Activated naive CD8-positive, alpha-beta T cell treated with anti-CD3 and anti-CD28 coated beads, Interleukin-2, amount 10 ng/mL, durations not matched to agents 7 days and 5 days (primary cell): Measurements from ENCODE around the gene SLFN12. TPM values are rescaled to one million over a fixed set of nuclear protein-coding genes. Genes with fewer than 3 reads are reported as not detected.
"Not testable (repeated sequence)": the region's sequence is repeated elsewhere in the genome, so short reads cannot be mapped to it uniquely, and the experiment has no call there.

Source experiments
- ATAC-seq: fragments of 150-1000 bp; cut with Tn5 transposase; one replicate; pipeline ENCODE4 v1.10.0; 2021; ENCODE audit warnings: low read depth, moderate library complexity
- POLR2A ChIA-PET: fragments of 350-600 bp; sonication (Branson Sonifier 250); formaldehyde crosslinking; loops from one replicate; lab custom pipeline; 2021; ENCODE audit warnings: antibody characterized with exemption; lab: Charles Lee
- DNase-seq: peaks from one replicate; pipeline ENCODE4 v3.0.0; 2021
- H3K27ac Mint-ChIP-seq: one replicate; pipeline ENCODE4 v1.8.0; 2022; ENCODE audit warnings: mild to moderate bottlenecking, mixed read lengths
- H3K27me3 Mint-ChIP-seq: one replicate; pipeline ENCODE4 v1.8.0; 2022; ENCODE audit warnings: mild to moderate bottlenecking, moderate library complexity, mixed read lengths
- H3K36me3 Mint-ChIP-seq: one replicate; pipeline ENCODE4 v1.8.0; 2021; ENCODE audit warnings: mild to moderate bottlenecking, mixed read lengths
- H3K4me1 Mint-ChIP-seq: one replicate; pipeline ENCODE4 v1.8.0; 2021; ENCODE audit warnings: mixed read lengths
- H3K4me3 Mint-ChIP-seq: one replicate; pipeline ENCODE4 v1.8.0; 2022; ENCODE audit warnings: mild to moderate bottlenecking, moderate library complexity, mixed read lengths
- H3K9me3 Mint-ChIP-seq: one replicate; pipeline ENCODE4 v1.8.0; 2021; ENCODE audit warnings: mixed read lengths
- total RNA-seq, 2 experiments: library from RNA; stranded (reverse); gene quantifications; one replicate each; pipeline ENCODE4 v1.2.3, GENCODE V29; 2021

The SLFN12 gene
- total RNA-seq, 2 experiments from 2014 or later = 19.8 to 21.9 TPM

DNA sequence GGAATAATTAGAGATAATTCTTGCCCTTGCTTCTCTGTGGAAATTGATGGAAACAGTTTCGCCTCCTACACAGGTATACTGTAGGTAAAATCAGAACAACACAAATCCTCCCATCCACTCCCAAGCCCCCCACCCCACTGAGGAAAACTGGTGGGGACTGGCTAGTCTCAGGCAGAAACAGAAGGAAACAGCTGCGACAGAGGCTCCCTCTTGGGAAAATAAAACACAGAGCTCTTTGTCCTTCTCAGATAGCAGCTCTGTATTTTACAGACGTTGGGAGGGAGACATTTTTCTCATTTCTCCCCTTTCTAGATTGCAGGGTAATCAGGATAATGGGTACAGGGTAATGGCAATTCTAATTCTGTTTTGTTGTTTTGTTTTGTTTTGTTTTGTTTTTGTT, 15.2 kb upstream of the SLFN12 start:
- Mint-ChIP-seq H3K9me3 (no peaks in the 10 kb centered on the region), H3K36me3 (peaks cover 53% of the 10 kb centered on the region), H3K27me3 (no peaks in the 10 kb centered on the region), H3K4me1 (peaks cover 13% of the 10 kb centered on the region), H3K4me3 (peak overlapping the region; percentile 51), H3K27ac (peak overlapping the region; percentile 25)
- POLR2A ChIA-PET = interaction anchor here (0.9 to 1.8 kb wide), 5 partner anchors 9 to 43 kb away, joined by 3 to 5 read pairs (median 3); no protein-coding TSS in a partner anchor
- ATAC-seq = no peak
- no peak for DNase-seq

DNA sequence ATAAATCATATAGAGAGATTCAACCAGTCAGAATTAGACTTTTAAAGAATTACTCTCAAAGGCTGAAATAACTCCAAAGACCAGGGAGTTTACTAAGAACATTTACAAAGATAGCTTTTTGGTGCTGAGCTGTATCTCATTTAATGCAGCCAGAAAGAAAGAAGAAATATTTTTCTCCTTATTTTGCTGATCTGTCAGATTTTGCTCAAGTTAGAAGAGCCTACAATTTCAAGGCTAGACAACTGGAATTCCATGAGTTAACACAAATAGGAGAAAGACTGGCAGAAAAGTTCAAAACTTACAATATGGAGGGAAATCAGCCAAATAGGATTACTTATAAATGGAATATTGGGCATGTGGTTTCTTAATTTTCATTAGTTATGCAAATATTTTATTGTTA, 6.1 kb upstream of the SLFN12 start:
- no peaks in the 10 kb centered on the region for H3K27me3 Mint-ChIP-seq
- peaks cover 27% of the 10 kb centered on the region for H3K36me3 Mint-ChIP-seq
- no peak for ATAC-seq
- DNase-seq = no peak
- peaks cover 9% of the 10 kb centered on the region for H3K4me1 Mint-ChIP-seq
- H3K9me3 Mint-ChIP-seq = no peaks in the 10 kb centered on the region
- H3K27ac Mint-ChIP-seq = no peak overlapping the region
- POLR2A ChIA-PET = interaction anchor here (0.7 kb wide), 1 partner anchor 205 kb away, joined by 4 read pairs; no protein-coding TSS in a partner anchor
- no peak overlapping the region for H3K4me3 Mint-ChIP-seq

GRCh38 chr17:35433075-35433894, 985 bp upstream of the SLFN12 start:
- POLR2A ChIA-PET = interaction anchor here (0.7 to 1.7 kb wide), 5 partner anchors 15 to 190 kb away, joined by 3 to 6 read pairs (median 4); partner anchors contain the start of genes SLFN11, SLFN13 and SLFN5
- H3K36me3 Mint-ChIP-seq = peaks cover 18% of the 10 kb centered on the region
- peak overlapping the region; percentile 89 for H3K4me3 Mint-ChIP-seq
- peaks cover 42% of the 10 kb centered on the region for H3K4me1 Mint-ChIP-seq
- no peaks in the 10 kb centered on the region for H3K27me3 Mint-ChIP-seq
- no peaks in the 10 kb centered on the region for H3K9me3 Mint-ChIP-seq
- H3K27ac Mint-ChIP-seq = peak overlapping the region; percentile 84
- DNase-seq (peak; percentile 46), ATAC-seq (peak; percentile 80)

GRCh38 chr17:35429702-35430101, 2.6 kb downstream of the SLFN12 start:
- Mint-ChIP-seq H3K36me3 (peaks cover 37% of the 10 kb centered on the region), H3K4me3 (no peak overlapping the region), H3K27ac (no peak overlapping the region), H3K9me3 (no peaks in the 10 kb centered on the region), H3K27me3 (no peaks in the 10 kb centered on the region), H3K4me1 (peaks cover 53% of the 10 kb centered on the region)
- no peak for DNase-seq
- POLR2A ChIA-PET = interaction anchor here (2.1 kb wide), 1 partner anchor 117 kb away, joined by 4 read pairs; no protein-coding TSS in a partner anchor
- ATAC-seq = no peak

DNA sequence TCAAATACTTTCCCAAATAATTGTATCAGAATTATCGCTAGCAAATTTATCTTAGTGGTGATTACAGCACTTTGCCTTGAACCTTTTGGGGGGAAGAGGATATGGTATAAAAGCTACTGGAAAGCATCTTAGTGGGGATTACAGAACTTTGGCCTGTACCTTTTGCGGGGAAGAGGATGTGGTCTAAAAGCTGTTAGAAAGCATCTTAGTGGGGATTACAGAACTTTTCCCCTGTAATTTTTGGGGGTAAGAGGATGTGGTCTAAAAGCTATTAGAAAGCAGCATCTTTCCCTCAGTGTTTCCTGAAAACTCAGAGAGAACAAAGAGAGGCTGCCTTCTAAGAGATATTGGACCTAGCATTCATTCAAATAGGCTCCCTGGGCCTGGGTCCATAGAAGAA, 4.1 kb downstream of the SLFN12 start:
- H3K4me1 Mint-ChIP-seq = peaks cover 44% of the 10 kb centered on the region
- no peaks in the 10 kb centered on the region for H3K9me3 Mint-ChIP-seq
- DNase-seq (no peak), ATAC-seq (peak; percentile 14)
- peak overlapping the region; percentile 47 for H3K27ac Mint-ChIP-seq
- POLR2A ChIA-PET = interaction anchor here (0.6 to 1.7 kb wide), 3 partner anchors 55 to 259 kb away, joined by 3 to 9 read pairs (median 3); partner anchors contain the start of gene SLFN11
- no peaks in the 10 kb centered on the region for H3K27me3 Mint-ChIP-seq
- H3K36me3 Mint-ChIP-seq = peaks cover 44% of the 10 kb centered on the region
- H3K4me3 Mint-ChIP-seq = peak overlapping the region; percentile 37

DNA sequence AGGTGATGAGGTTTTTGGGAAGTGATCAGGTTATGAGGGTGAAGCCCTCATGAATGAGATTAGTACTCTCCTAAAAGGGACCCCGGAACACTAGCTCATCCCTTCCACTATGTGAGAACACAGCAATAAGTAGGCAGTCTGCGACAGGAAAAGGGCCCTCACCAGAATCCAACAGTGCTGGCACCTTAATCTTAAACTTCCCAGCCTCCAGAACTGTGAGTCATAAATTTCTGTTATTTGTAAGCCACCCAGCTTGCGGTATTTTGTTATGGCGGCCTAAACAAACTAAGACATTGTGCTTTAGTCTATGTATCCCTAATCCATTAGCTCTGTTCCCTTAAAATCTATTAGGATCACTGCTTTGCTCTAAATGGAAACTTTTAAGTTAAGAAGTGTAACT, 8.5 kb downstream of the SLFN12 start:
- POLR2A ChIA-PET = no interaction called here
- H3K9me3 Mint-ChIP-seq = no peaks in the 10 kb centered on the region
- no peak overlapping the region for H3K27ac Mint-ChIP-seq
- DNase-seq (no peak), ATAC-seq (no peak)
- peaks cover 52% of the 10 kb centered on the region for H3K36me3 Mint-ChIP-seq
- H3K4me1 Mint-ChIP-seq = peaks cover 16% of the 10 kb centered on the region
- no peaks in the 10 kb centered on the region for H3K27me3 Mint-ChIP-seq
- no peak overlapping the region for H3K4me3 Mint-ChIP-seq

GRCh38 chr17:35421069-35421468, 11.2 kb downstream of the SLFN12 start:
- POLR2A ChIA-PET, DNase-seq, H3K27ac Mint-ChIP-seq, ATAC-seq, H3K27me3 Mint-ChIP-seq, H3K4me1 Mint-ChIP-seq, H3K4me3 Mint-ChIP-seq, H3K9me3 Mint-ChIP-seq: not testable (repeated sequence)
- peaks cover 54% of the 10 kb centered on the region for H3K36me3 Mint-ChIP-seq

GRCh38 chr17:35416659-35417058, 15.6 kb downstream of the SLFN12 start:
- Mint-ChIP-seq H3K4me1 (peaks cover 4% of the 10 kb centered on the region), H3K27ac (no peak overlapping the region), H3K4me3 (no peak overlapping the region), H3K27me3 (no peaks in the 10 kb centered on the region), H3K36me3 (peaks cover 60% of the 10 kb centered on the region), H3K9me3 (peaks cover 8% of the 10 kb centered on the region)
- no peak for DNase-seq
- POLR2A ChIA-PET = no interaction called here
- ATAC-seq = no peak

- H3K9me3 Mint-ChIP-seq, DNase-seq, H3K4me1 Mint-ChIP-seq, H3K4me3 Mint-ChIP-seq, H3K27ac Mint-ChIP-seq, H3K27me3 Mint-ChIP-seq, ATAC-seq, POLR2A ChIA-PET: not testable (repeated sequence)
- H3K36me3 Mint-ChIP-seq = peaks cover 68% of the 10 kb centered on the region
These were observed 17.6 kb downstream of the SLFN12 start for GRCh38 chr17:35414707-35415106.

DNA sequence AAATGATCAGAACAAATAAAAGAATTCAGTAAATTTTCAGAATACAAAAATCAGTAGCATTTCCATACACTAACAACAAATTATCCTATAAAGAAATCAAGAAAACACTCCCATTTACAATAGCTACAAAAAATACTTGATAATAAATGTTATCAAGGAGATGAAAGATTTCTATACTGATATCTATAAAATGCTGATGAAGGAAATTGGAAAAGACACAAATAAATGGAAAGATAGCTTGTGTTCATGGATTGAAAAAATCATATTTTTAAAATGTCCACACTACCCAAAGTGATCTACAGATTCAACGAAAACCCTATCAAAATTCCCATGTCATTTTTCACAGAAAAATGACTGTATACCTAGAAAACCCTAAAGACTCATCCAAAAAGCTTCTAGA, 18.1 kb downstream of the SLFN12 start:
- Mint-ChIP-seq H3K4me1 (peaks cover 4% of the 10 kb centered on the region), H3K4me3 (no peak overlapping the region), H3K27ac (no peak overlapping the region), H3K9me3 (peaks cover 8% of the 10 kb centered on the region), H3K36me3 (peaks cover 68% of the 10 kb centered on the region), H3K27me3 (no peaks in the 10 kb centered on the region)
- POLR2A ChIA-PET = no interaction called here
- DNase-seq (no peak), ATAC-seq (no peak)

GRCh38 chr17:35407531-35407930, 24.8 kb downstream of the SLFN12 start:
- Mint-ChIP-seq H3K36me3 (peaks cover 48% of the 10 kb centered on the region), H3K9me3 (no peaks in the 10 kb centered on the region), H3K4me1 (peaks cover 9% of the 10 kb centered on the region), H3K27me3 (no peaks in the 10 kb centered on the region), H3K4me3 (no peak overlapping the region), H3K27ac (no peak overlapping the region)
- no peak for DNase-seq
- ATAC-seq = no peak
- POLR2A ChIA-PET = no interaction called here

- DNase-seq (no peak), ATAC-seq (no peak)
- Mint-ChIP-seq H3K4me3 (no peak overlapping the region), H3K36me3 (peaks cover 48% of the 10 kb centered on the region), H3K9me3 (no peaks in the 10 kb centered on the region), H3K27me3 (no peaks in the 10 kb centered on the region), H3K27ac (no peak overlapping the region), H3K4me1 (peaks cover 9% of the 10 kb centered on the region)
- POLR2A ChIA-PET = no interaction called here
These were observed 25.7 kb downstream of the SLFN12 start for GRCh38 chr17:35406568-35406967.

DNA sequence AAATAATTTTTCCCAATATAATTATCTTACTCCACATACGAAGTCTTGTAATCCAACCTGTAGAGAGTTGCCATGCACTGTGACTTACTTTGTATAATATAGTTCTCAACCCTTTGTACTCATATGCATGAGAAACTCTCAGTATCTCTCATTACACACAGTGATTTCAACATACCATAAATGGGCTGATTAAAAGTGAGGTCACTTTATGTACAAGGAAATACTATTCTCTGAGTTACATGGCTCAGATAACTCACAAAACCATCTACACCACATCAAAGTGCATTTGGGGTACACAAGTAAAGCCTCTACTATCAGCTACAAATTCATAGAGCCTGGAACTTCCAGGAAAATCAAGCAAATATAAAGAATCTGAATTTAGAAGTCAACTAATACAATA, 27.9 kb downstream of the SLFN12 start:
- Mint-ChIP-seq H3K27ac (no peak overlapping the region), H3K4me1 (peaks cover 9% of the 10 kb centered on the region), H3K9me3 (no peaks in the 10 kb centered on the region), H3K4me3 (no peak overlapping the region), H3K36me3 (peaks cover 34% of the 10 kb centered on the region), H3K27me3 (no peaks in the 10 kb centered on the region)
- POLR2A ChIA-PET = interaction anchor here (0.6 kb wide), 1 partner anchor 165 kb away, joined by 4 read pairs; no protein-coding TSS in a partner anchor
- ATAC-seq = peak; percentile 90
- DNase-seq = no peak

GRCh38 chr17:35393783-35394182, 38.5 kb downstream of the SLFN12 start:
- H3K36me3 Mint-ChIP-seq, H3K27ac Mint-ChIP-seq, H3K4me3 Mint-ChIP-seq, H3K27me3 Mint-ChIP-seq, H3K9me3 Mint-ChIP-seq, DNase-seq, ATAC-seq, POLR2A ChIA-PET, H3K4me1 Mint-ChIP-seq: not testable (repeated sequence)
